ENCODE data around the gene ATP2A2.

ATP2A2 gene

DNA sequence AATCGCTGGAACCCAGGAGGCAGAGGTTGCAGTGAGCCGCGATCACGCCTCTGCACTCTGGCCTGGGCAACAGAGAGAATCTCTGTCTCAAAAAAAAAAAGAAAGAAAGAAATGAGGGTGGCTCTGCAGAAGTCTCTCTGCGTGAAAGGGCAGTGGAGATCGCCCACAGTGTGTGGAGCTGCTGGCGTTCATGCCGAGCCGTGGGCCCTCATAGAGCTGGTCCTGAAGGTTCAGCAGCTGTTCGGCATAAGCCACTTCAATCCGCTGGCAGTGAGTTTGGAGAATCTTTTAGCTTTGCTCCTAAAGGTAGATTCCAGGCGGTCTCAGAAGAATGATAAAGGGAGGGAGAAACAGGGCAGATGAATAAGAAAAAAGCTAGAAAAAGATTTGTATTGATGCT, 36.7 kb upstream of the ATP2A2 start:
- no peak overlapping the region for H3K4me3 ChIP-seq (ENCODE audit: low read depth, low read length)
- in situ Hi-C loops (cut with HindIII; ENCODE audit: low sequenced_read_pairs), result no loop called here
- no peak for DNase-seq (ENCODE audit: low read depth, low spot score)
- no peak for TF ChIP-seq CTCF (IDR thresholded peaks at IDR 0.05; ENCODE audit: low read depth, low read length)

GRCh38 chr12:110244829-110245228, 36.2 kb upstream of the ATP2A2 start:
- TF ChIP-seq CTCF (IDR thresholded peaks at IDR 0.05; ENCODE audit: low read depth, low read length), result no peak
- no peak overlapping the region for H3K4me3 ChIP-seq (ENCODE audit: low read depth, low read length)
- DNase-seq (ENCODE audit: low read depth, low spot score), result no peak
- in situ Hi-C loops (cut with HindIII; ENCODE audit: low sequenced_read_pairs), result no loop called here

- peak; percentile 41 for TF ChIP-seq CTCF (IDR thresholded peaks at IDR 0.05; ENCODE audit: low read depth, low read length)
- no peak for DNase-seq (ENCODE audit: low read depth, low spot score)
- in situ Hi-C loops (cut with HindIII; ENCODE audit: low sequenced_read_pairs), result no loop called here
- no peak overlapping the region for H3K4me3 ChIP-seq (ENCODE audit: low read depth, low read length)
Measured at GRCh38 chr12:110245369-110245772, 35.7 kb upstream of the ATP2A2 start.

GRCh38 chr12:110246636-110247339, 34.3 kb upstream of the ATP2A2 start:
- TF ChIP-seq CTCF (IDR thresholded peaks at IDR 0.05; ENCODE audit: low read depth, low read length), result no peak
- in situ Hi-C loops (cut with HindIII; ENCODE audit: low sequenced_read_pairs), result no loop called here
- no peak overlapping the region for H3K4me3 ChIP-seq (ENCODE audit: low read depth, low read length)
- no peak for DNase-seq (ENCODE audit: low read depth, low spot score)

GRCh38 chr12:110247340-110248095, 33.5 kb upstream of the ATP2A2 start:
- TF ChIP-seq CTCF (IDR thresholded peaks at IDR 0.05; ENCODE audit: low read depth, low read length), result no peak
- in situ Hi-C loops (cut with HindIII; ENCODE audit: low sequenced_read_pairs), result no loop called here
- DNase-seq (ENCODE audit: low read depth, low spot score), result no peak
- no peak overlapping the region for H3K4me3 ChIP-seq (ENCODE audit: low read depth, low read length)

DNA sequence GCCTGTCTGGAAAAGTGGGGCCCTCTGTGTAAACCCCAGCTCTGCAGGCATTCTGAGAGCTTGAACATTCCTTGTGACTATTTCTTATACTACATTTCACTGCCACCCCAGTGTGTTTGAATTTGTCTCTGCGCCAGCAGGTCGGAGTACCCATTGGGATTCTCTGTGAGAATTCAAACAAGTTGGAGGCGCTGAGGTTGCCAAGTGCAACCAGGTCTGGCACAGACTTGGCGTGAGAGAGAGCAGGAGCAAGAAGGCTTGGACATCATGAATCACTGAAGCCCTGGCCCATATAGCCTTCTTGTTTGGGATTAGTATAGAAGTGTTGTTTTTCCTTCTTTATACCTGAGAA, 33.0 kb upstream of the ATP2A2 start:
- H3K4me3 ChIP-seq (ENCODE audit: low read depth, low read length), result no peak overlapping the region
- no peak for TF ChIP-seq CTCF (IDR thresholded peaks at IDR 0.05; ENCODE audit: low read depth, low read length)
- in situ Hi-C loops (cut with HindIII; ENCODE audit: low sequenced_read_pairs), result no loop called here
- DNase-seq (ENCODE audit: low read depth, low spot score), result no peak

Data from astrocyte of the spinal cord (primary cell).